Suppressor macrophage (primary cell): ENCODE measurements around the gene RANBP1.
A peak's percentile ranks its signal among the peaks of the same experiment; 100 is the strongest.

Experiments used
- DNase-seq, 4 experiments: peaks; one replicate each; pipeline ENCODE4 v3.0.0-alpha.2; 2020 to 2022

The RANBP1 gene

DNA sequence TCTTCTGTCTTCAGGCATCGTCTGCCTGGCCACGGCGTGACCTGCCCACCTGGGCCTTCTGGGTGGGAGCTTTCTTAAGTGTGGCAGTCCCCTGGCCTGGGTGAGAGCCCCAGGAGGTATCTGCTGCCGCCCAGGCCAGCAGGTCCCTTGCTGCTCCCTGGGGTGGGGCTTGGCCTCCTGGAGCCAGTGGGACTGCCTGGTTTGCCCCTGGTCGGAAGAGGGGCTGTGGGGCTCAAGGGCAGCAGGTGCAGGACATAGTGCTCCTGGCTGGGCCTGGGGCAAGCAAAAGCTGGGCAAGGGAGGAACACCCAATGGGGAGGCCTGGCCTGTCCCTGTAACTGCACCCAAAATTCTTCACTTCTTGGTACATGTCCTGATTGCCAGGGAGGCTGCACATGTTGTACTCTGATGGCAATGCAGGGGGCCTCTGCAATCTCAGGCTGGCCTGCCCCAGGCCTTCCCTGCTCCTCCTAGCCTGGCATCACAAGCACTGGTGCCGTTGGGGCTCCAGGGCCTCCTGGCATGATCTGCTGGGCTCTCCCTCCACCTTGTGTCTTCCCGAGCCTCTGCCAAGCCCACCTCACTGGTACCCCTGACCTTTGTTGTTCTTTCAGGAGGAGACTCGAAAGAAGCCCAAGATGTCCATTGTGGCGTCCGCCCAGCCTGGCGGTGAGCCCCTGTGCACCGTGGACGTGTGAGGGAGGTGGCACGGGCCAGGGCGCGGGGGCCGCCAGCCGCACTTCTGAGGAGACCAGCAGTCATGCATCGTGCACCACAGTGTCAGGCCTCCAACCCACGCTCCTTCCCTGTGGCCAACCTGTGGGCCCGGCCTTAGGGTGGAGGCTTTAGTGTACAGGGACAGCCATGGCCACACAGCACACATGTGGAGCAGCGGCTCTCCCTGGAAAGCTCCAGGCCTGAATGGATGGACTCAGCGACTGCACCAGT, 6.2 kb upstream of the RANBP1 start:
- DNase-seq: no peak

DNA sequence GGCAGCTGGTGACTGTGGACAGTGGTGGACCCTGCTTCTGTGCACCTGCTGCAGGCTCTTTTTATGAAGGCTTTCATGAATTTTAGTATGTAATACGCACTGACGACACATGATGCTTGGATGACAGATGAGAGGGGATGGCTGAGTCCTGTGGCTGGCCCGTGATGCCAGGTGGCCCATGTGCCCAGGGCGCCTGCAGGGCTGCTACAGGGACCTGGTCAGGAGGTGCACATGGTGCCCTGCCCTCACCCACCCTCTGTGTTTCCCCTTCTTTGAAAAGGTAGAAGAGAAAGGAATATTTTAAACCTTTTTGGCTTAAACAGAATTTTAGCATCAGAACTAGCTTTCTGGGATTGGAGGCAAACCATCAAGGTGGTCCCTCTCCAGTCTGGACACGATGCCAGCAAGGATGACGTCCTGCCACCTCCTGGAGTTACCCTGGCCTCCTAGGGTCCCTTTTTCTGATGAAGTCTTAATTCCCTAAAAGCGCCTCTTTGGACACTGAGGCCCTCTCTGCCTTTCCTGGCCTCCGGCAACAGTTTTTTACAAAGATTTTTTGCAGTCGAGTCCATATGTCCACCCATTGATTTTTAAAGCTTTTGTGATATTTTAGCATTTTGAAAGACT, 5.4 kb upstream of the RANBP1 start:
- DNase-seq: no peak

DNA sequence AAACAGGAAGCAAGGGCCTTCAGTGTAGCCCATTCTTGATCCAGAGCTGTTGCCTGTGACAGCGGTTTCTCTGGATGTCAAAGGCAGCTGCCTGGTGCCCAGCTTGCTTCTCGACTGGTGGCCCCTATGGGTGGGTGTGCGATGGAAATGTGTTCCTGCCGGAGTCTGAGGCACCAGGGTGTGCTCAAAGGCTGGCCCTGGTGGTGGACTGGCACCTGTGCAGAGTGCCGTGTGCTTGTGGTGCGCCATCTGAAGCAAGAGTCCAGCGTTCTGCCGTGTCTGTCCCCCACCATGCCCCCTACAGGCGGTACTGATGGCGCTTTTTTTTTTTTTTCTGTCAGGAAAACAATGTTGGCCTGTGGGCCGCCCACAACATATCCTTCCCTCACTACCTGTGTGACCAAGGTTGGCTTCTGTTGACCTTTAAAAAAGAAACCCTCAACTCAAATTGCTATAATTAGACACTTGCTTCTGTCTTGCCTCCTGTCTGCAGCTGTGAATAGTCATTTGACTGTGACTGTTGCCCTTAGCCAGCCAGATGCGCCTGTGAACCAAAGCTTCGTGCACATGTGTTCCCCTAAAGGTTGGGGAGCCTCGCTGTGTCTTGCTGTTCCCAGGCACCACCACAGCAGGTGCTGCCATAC, 4.7 kb upstream of the RANBP1 start:
- peak in 3 of 4 experiments; percentile 19 to 36 (median 27) for DNase-seq

DNA sequence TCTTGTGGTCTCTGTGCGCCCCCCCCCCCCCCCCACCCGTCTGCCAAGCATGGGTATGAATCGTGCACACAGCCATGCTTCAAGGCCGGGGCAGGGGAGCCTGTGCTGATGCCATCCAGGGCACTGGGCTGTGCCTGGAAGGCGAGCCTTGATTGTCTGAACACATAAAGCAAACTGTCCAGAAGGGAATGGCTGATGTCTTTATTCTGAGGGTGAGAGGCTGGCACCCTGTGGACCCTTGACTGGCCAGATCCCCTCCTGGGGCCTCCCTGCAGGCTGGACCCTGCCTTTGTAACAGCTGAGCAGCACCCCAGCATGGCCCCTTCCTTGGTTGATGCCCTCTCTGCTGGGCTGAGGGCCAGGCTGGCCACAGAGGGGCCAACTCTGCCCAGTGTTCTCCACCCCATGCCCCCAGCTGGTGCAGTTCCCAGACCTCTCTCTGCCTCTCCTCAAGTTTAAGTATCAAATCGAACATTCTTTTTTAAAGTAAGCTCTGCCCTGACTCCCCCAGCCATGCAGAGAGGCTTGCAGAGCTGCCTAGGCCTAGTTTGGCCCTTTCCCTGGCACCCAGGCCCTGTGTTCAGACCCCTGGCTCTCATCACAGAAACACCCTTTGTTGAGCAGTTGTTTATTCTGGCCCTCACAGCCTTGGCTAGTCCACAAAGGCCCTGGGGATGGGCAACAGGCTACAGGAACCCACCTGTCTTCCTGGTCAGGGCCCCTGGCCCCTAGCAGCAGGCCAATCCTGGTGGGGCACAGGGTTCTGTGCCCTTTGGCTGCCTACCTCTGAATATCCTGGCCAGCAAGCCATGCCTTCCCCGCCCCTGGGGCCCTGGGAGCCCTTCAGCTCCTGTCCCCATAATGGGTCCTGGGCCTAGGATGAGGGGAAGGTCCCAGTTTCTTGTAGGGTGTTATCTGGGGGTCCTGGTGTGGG, 3.9 kb upstream of the RANBP1 start:
- DNase-seq: no peak

DNA sequence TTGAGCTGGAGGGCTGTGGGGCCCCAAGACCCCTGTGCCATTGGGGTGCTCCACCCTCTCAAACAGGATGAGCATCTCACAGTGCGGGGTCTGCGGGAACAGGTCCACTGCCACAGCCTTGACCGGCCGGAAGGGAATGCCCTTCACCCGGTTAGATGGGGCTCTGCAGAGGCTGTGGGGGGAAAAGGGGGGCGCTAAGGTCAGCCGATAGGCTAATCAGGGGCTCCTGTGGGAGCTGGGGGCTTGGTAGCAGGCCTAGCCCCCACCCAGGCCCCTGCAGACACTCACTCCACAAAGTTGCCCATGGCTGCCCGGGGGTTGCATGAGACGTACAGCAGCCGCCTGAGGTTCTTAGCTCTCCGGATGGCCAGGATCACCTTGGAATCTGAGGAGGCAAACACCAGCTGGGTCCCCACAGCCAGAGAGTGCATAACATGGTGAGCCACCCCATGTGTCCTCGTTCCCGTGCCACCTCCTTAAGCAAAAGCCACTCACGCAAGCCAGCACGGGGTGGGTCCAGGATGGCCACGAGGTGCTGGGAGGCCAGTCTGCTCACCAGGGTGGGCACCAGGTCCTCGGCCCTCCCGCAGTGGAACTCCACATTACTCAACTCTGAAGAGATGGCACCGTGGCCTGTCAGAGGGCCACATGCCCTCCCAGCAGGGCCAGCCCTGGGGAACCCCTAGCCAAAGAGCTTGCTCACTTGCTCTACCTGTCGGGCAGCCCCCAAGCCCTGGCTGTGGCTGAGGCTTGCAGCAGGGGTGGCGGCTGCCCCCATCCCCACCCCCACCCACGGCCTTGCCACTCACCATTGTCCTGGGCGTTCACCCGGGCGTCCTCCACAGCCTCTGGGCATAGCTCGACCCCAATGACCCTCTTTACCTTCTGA, 3.0 kb upstream of the RANBP1 start:
- no peak for DNase-seq

DNA sequence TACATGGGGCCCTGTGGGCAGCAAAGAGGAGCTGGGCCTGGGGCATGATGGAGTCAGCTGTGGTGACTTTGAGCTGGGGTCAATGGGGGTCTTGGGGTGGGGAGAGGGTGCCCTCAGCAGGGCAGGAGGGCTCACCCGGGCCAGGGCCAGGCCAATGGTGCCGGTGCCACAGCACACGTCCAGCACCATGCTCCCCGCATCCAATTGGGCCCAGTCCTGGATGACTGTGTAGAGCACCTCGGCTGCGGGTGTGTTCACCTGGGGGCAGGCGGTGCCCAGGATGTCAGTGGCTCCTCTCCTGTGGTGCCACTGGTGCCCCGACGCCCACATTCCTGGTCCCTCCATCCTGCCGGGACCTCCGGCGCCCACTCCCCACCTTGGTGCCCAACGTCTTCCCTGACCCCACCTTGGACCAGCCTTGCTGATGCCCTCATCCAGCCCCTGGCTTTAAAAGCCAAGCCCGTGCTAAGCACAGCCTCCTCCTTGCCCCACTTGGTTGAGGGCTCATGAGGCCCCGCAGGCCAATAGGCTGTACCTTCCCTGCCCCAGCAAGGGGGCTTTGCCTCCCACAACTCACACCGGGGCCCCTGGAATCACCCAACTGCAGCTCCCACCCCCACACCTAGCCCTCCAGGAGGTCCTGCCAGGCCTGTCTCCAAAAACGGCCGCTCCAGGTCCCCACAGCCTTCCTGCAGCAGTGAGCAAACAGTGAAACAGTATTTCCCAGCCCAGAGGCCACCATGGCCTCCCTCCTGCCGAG, 2.2 kb upstream of the RANBP1 start:
- DNase-seq: no peak

DNA sequence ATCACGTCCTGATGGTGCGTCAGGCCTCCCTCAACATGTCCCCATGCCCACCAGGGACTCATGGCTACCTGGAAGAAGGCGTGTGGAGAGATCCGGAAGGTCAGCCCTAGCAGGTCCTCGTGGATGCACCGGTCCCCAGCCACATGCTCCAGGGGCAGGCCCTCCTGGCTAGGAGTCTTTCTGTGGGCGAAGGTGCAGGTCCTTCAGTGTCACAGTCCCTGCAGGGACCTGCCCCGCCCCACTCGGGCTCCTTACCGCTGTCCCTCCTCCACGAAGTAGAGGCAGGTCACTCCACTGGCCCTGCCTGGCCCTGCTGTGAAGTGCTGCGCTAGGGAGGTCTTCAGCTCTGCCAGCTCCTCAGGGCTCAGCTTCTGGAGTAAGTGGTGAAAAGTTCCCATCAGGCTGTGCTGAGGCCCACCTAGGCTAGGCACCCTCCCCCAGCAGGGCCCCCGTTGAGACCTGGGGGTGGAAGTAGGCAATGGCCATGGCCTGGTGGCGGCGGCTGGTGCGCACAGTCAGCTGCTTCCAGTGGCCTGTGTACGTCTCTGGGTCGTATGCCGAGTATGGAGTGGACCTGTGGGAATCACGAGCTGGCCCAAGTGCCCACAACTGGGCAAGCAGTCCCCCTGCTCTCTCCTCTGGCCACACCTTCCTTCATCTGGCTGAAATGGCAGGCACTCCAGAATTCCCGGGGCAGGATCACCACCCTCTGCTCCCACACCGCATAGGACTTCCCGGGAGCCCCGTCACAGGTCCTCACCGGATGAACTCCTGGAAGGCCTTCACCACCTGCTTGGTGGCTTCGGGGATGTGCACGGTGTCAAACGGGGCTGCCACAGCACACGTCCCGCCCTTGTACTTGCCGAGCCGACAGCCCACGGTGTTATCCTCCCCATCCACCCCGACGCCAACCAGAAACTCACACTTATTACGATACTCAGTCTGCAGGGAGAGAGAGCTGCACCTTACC, 1.1 kb upstream of the RANBP1 start:
- DNase-seq: no peak

DNA sequence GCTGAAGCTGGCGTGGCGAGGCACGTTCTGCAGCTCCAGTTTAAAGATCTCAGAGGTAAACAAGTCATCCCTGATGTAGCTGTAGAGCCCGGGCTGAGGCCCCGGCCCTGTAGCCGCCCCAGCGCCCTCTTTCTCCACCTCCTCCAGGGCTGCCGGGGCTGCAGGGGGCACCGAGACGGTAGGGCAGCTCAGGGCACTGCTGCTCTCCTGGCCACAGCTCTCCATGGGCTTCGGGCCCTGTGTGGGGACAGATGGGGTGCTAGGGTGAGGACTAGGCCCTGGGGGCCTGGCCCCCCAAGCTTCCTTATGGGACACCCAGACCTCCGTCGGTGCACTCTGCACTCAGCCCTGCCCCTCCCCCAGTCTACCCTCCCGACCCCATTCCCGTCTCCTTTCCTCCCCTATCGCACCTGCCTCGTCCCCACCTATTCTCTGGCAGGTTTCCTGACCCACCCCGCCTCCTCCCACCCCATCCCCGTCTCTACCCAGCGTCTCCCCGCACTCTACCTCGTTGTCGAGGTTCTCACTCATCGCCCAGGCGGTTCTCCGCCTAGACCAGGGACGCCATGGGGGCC, 559 bp downstream of the RANBP1 start:
- DNase-seq: no peak

DNA sequence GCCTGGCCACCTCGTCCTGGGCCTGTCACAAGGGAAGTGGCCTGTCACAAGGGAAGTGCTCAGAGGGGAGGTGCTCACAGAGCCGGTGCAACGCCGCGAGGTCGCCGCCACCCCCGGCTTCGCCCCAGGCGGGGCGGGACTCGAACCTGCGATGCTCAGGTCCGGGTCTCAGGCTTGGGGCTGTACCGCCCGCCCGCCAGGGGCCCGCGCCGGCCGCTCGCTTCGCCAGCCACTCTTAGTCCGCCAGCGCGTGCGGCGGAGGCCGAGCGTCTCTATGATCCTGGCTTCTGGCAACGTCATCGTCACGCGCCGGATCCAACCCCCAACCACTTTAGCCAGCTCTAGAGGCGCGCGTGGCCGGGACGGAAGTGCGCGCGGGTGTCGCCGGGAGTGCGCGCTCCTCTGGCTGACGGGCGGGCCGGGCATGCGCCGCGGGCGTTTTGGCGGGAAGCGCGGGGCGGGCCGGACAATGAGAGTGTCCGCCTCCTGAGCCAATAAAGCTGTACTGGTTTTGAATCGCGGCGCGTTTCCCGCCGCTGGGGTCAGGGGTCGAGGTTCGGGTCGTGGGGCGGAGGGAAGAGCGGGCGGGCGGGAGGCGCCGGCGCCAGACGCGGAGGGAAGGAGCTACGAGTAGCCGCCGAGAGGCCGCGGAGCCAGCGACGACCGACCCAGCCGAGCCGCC, 1.2 kb downstream of the RANBP1 start, which contains the start of gene TRMT2A:
TRMT2A (minus strand) TSS at position 276 of the 682 bp plus-strand sequence. CDS start 320 bp downstream, outside the sequence.
- DNase-seq: peak; percentile 99 to 100 (median 99)

DNA sequence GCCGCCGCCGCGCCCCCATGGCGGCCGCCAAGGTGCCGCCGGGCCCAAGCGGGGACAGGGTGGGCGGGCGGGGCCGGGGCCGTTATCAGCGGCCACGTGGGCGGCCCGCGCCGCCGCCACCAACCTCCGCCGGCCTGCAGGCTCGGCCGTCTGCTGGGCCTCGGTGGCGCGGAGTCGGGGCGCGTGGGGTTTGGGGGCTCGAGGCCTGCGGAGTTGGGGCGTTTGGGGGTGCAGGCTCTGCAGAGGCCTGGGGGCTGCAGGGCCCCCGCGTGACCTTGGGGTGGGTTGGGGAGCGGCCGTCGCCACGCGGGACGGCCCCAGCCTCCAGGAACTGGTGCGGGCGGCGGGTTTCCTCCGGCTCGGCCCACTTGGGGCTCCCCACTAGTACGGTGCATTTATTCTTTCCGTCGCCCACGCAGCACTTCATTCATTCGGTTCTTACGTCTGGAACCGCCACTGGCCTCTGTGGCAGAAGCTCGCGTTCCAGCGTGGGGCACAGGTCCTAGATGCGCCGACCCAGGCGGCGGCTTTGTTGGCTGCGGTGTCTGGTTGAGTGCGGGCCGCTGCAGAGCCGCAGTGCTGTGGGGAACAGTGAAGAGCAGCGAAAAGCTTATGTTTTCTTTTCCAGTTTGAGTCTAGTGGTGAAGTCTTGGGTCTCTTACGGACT, 1.9 kb downstream of the RANBP1 start:
- peak; percentile 58 to 76 (median 72) for DNase-seq

DNA sequence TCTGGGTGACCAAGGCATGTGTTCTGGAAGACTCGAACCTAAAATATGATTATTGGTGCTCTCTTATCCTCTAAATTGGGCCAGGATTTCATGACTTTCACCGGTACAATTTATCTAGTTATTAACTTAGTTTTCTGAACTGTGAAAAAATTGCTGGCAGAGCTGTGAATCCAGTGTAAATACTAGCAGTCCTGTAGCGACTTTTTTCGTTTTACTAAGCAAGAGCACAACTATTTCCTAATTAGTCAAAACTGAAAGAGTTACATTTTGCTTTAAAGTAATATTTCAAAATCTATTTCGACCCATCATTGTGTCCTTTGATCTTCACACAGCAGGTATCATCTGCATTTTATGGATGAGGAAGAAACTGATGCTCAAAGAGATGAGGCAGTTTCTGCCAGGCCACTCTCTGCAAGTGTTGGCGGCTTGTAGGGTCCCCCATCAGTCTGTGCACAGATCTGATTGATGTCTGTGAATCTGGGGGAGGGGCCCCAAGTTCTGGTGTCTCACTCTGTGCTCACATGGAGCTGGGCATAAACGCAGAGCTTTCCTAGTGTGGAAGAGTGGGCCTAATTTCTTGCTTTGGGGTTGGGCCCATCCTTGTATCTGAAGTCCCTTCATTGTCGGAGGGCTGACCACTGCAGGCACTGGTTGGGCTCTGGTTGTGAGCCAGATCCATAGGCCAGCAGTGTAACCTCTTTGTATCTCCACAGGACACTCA, 2.6 kb downstream of the RANBP1 start:
- DNase-seq: no peak

DNA sequence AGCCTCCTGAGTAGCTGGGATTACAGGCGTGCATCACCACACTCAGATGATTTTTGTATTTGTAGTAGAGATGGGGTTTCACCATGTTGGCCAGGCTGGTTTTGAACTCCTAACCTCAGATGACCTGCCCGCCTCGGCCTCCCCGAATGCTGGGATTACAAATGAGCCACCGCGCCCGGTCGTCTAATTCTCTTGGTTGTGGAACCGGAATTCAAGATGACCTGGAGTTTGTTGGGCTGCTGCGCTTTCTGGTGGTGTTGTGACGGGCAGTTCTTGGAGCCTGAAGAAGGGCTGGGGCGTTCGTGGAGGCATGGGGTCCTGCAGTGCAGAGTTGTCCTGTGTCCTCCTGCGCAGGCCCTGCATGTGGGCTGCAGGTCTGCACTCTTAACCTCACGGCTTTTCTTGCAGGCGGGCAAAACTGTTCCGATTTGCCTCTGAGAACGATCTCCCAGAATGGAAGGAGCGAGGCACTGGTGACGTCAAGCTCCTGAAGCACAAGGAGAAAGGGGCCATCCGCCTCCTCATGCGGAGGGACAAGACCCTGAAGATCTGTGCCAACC, 6.0 kb downstream of the RANBP1 start:
- DNase-seq: no peak

DNA sequence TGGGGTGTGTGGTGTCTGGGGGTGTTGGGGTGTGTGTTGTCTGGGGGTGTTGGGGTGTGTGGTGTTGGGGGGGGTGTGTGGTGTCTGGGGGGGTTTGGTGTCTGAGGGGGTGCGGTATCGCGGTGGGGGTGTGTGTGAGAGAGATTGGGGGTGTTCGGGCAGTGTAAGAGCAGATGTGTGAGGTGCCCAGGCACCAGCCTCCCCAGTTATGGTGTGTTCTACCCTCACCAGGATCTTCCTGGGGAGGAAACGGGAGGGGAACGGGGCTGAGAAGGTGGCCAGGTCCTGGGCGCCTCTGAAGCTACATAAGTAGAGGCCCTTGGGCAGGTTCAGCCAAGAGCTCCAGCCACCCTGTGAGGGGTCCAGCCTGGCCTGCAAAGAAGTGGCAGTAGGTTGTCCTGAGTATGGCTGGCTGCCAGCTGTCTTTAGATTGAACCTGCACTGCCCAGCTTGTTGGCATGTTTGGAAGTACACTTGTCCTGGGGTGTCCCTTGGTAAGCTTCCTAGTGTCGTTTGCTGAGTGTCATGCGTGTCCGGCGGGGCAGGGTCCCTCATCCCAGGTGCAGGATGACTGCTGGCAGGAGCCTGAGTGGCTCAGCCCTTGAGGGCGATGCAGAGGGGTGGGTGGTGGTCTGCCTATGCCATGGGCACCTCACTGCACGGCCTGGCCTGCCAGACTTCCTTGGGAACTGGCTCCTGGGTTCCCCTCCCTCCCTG, 7.6 kb downstream of the RANBP1 start:
- DNase-seq: no peak

DNA sequence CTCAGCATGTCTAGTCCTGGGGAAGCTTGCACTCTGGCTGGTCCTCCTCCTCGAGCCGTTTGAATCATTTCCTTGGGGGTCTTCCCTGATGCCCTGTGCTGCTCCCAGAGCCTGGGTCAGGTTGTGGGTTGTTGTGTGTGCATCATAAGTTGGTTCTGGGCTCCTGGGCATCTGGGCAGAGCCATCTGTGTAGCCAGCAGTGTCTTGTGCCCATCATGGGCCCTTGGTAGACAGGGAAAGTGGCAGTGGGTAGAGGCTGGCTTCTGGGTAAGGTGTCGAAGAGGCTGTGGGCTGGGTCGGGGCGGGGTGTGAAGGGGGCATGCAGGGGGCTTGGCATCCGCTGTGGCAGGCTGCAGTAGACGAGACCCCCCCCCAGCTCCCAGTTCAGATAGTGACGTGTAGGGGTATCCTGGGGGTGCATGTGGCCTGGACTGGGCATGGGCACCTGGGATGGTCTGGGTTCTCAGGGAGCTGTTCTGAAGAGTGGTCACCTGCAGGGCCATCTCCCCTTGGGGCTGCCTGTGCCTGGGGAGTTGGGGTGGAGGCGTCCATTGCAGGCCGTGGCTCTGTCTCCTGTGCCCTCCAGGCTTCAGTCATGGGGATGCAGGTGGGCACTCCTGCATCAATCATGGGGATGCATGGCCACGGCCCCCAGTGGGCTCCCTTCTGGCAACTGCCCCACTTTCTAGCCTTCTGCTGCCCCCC, 8.3 kb downstream of the RANBP1 start:
- DNase-seq: no peak
